Natural killer cell treated with Interleukin-12 subunit alpha and Interleukin-12 subunit beta and Interleukin-15 and Interleukin-18, amount 100 ng/mL, for 72 hours (primary cell): ENCODE measurements around the gene TCERG1L. TPM values are rescaled to one million over a fixed set of nuclear protein-coding genes. Genes with fewer than 3 reads are reported as not detected.
"Not testable (repeated sequence)": the region's sequence is repeated elsewhere in the genome, so short reads cannot be mapped to it uniquely, and the experiment has no call there.

Source experiments
- ATAC-seq, 2 donors: fragments of 150-1000 bp; cut with Tn5 transposase in 1 of 2; sonication (Bioruptor Pico), chemical (Tn5 transposase) in 1 of 2; 2 replicates each; pipeline ENCODE4 v1.10.0; 2021
- DNase-seq: peaks from one replicate; pipeline ENCODE4 v3.0.0; 2022; ENCODE audit warnings: low spot score
- H3K27ac Mint-ChIP-seq, 2 donors: 1 replicate in 1 of 2; 2 replicates in 1 of 2; pipeline ENCODE4 v1.8.0; 2022; ENCODE audit warnings: mixed read lengths in 2 of 2, mild to moderate bottlenecking in 1 of 2, moderate library complexity in 1 of 2
- H3K27me3 Mint-ChIP-seq, 2 donors: 1 replicate in 1 of 2; 2 replicates in 1 of 2; pipeline ENCODE4 v1.8.0; 2022; ENCODE audit warnings: mixed read lengths in 2 of 2
- H3K36me3 Mint-ChIP-seq: one replicate; pipeline ENCODE4 v1.8.0; 2022; ENCODE audit warnings: mixed read lengths
- H3K4me1 Mint-ChIP-seq, 2 donors: 1 replicate in 1 of 2; 2 replicates in 1 of 2; pipeline ENCODE4 v1.8.0; 2022; ENCODE audit warnings: low read depth in 2 of 2, mixed read lengths in 2 of 2, mild to moderate bottlenecking in 1 of 2
- H3K4me3 Mint-ChIP-seq: one replicate; pipeline ENCODE4 v1.8.0; 2022; ENCODE audit warnings: mixed read lengths
- H3K9me3 Mint-ChIP-seq: 2 replicates; pipeline ENCODE4 v1.8.0; 2022; ENCODE audit warnings: mixed read lengths
- total RNA-seq, 2 donors: library from RNA; stranded (reverse); gene quantifications; one replicate each; pipeline ENCODE4 v1.2.3, GENCODE V29; 2022

Gene TCERG1L
- total RNA-seq, 2 donors from 2014 or later: 0.10 to 0.81 TPM

DNA sequence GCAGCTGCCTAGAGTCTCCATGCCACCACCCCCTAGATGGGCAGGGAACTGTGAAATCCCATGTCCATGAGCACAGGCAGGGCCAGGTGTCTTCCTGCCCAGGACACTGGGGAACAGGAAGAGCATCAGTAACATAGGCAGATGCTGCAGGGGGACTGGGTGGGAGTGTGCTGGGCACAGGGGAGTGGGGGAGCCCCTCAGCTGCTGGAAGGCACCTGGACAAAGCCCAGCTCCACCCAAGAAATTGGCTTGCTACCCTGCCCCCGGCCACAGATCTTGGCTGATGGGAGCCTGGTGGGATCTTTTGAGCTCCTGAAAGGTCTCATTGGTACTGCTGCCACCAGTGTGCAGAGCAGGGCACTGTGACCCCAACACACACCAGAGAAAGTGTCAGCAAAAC, 66.7 kb downstream of the TCERG1L start:
- ATAC-seq (no peak), DNase-seq (no peak)
- Mint-ChIP-seq H3K27me3 (peaks cover 10 to 11% of the 10 kb centered on the region in 2 donors), H3K36me3 (no peaks in the 10 kb centered on the region), H3K9me3 (no peaks in the 10 kb centered on the region), H3K4me3 (no peak overlapping the region), H3K4me1 (no peaks in the 10 kb centered on the region), H3K27ac (no peak overlapping the region)

DNA sequence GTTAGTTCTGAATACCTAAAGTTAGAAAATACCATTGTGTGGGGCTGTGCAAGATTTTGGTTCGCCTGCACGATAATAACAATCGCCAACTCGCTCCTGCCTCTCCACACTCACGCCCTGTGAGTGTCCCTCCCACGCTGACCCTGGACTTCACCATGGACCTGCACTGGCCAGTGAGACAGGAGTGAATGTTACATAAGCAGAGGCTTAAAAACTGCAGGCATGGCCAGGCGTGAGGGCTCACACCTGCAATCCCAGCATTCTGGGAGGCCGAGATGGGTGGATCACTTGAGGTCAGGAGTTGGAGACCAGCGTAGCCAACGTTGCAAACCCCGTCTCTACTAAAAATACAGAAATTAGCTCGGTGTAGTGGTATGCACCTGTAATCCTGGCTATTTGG, 68.4 kb downstream of the TCERG1L start:
- peaks cover 10 to 11% of the 10 kb centered on the region in 2 donors for H3K27me3 Mint-ChIP-seq
- ATAC-seq (no peak), DNase-seq (no peak)
- no peak overlapping the region for H3K27ac Mint-ChIP-seq
- no peaks in the 10 kb centered on the region for H3K4me1 Mint-ChIP-seq
- H3K36me3 Mint-ChIP-seq: no peaks in the 10 kb centered on the region
- H3K9me3 Mint-ChIP-seq: no peaks in the 10 kb centered on the region
- H3K4me3 Mint-ChIP-seq: no peak overlapping the region

DNA sequence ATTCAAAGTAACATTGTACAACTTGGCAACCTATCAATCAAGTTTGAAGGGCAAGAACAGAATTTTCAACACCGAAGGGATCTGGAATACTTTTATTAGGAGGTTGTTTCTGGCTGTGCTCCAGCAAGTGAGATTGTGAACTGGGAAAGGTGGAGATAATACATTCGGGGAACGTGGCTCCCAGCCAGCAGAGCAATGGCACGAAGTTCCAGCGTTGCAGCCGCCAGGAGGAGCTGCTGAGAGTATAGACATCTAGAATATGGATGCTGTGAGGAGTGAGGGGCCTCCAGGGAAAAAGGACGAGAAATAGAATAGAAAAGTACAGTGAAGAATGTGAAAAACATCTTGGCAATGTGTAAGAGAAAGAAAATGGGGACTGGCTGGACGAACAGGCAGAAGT, 69.5 kb downstream of the TCERG1L start:
- H3K4me1 Mint-ChIP-seq: no peaks in the 10 kb centered on the region
- no peak overlapping the region for H3K27ac Mint-ChIP-seq
- no peaks in the 10 kb centered on the region for H3K9me3 Mint-ChIP-seq
- H3K27me3 Mint-ChIP-seq: peaks cover 10 to 11% of the 10 kb centered on the region in 2 donors
- no peak for DNase-seq
- ATAC-seq: no peak
- H3K36me3 Mint-ChIP-seq: no peaks in the 10 kb centered on the region
- no peak overlapping the region for H3K4me3 Mint-ChIP-seq

DNA sequence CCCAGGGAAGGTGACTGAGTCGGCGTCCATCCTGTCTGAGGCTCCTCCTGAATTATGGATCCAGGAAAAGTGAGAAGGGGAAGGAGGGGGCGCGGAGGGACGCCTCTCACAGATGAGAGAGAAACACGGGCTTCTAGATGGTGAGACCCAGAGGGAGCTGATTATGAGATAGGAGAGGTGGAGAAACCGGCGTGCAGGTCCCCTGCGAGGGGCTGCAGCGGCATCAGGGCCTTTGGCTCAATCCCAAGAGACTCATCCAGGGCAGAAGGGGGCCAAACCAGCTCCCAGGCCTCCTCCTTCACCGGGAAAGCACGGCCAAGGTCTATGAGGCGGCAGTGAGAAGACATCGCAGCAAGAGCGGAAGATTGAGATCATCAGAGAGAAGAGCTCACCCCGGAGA, 70.8 kb downstream of the TCERG1L start:
- Mint-ChIP-seq H3K27me3 (peaks cover 10 to 11% of the 10 kb centered on the region in 2 donors), H3K4me3 (no peak overlapping the region), H3K4me1 (no peaks in the 10 kb centered on the region), H3K36me3 (no peaks in the 10 kb centered on the region), H3K27ac (no peak overlapping the region), H3K9me3 (no peaks in the 10 kb centered on the region)
- ATAC-seq (no peak), DNase-seq (no peak)

DNA sequence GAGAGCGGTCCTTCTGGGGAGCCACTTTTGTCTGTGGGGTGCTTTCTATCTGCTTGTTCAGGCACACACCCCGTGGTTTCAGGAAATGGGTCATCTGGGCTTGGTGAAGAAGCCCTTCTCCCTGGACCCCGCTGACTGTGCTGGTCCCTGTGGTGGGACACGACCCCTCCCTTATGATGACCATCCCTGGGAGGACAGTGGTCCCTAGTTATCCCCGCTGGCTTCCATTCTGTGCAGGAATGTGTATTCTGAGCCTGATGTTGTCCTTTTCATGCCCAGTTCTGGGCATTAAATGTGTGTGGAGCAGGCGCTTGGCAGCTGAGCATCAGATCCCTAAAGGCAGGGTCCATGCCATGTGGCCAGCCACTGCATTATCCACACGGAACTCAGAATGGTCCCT, 71.6 kb downstream of the TCERG1L start:
- H3K4me3 Mint-ChIP-seq: no peak overlapping the region
- no peaks in the 10 kb centered on the region for H3K4me1 Mint-ChIP-seq
- no peaks in the 10 kb centered on the region for H3K9me3 Mint-ChIP-seq
- ATAC-seq (no peak), DNase-seq (no peak)
- H3K27me3 Mint-ChIP-seq: peaks cover 10 to 11% of the 10 kb centered on the region in 2 donors
- H3K36me3 Mint-ChIP-seq: no peaks in the 10 kb centered on the region
- H3K27ac Mint-ChIP-seq: no peak overlapping the region

DNA sequence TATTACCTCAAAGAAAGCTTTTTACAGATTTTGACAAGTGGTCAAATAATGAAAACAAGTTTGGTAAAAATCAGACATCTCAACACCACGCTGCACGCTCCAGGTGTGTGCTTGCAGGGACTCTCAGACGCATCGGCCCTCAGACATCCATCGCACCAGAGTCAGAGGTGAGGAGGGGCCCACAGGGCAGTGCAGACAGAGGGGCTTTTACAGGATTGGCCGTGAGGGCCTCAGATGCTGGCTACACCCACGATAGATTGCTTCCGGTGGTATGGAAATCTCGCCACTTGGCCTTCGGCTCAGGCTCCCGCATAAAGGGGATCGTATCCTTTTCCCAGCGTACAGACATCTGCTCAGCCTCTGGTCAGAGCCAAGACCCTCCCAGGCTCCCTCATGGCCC, 72.1 kb downstream of the TCERG1L start:
- ATAC-seq (no peak), DNase-seq (no peak)
- no peaks in the 10 kb centered on the region for H3K36me3 Mint-ChIP-seq
- H3K4me1 Mint-ChIP-seq: no peaks in the 10 kb centered on the region
- no peaks in the 10 kb centered on the region for H3K9me3 Mint-ChIP-seq
- H3K27ac Mint-ChIP-seq: no peak overlapping the region
- peaks cover 10 to 11% of the 10 kb centered on the region in 2 donors for H3K27me3 Mint-ChIP-seq
- H3K4me3 Mint-ChIP-seq: no peak overlapping the region

DNA sequence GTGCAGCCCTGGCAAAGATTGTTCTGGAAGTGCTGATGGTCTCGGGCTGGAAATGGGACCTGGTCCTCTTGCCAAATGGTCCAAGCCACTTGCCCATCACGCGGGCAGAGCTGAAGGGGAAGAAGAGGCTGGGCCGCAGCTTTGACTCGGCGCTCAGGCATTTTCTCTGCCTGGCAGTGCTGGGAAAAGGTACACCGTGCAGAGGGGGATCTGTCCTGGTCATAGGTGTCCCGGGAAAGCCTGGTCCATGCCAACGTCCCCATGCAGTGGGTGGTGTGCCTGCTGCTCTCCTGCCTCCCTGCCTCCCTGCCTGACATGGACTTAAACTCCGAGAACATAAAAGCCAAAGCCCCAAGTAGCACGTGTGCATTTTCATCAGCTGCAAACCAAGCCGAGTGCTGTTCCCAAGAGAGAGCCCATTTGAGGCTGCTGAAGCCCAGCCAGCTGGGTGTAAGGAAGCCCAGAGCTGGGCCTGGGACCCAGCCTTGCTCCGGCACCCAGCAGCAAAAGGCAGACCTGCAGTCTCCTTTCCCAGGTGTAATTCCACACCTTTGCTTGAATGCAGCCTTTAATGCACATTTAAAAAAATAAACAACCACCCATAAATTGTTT, 72.7 kb downstream of the TCERG1L start:
- Mint-ChIP-seq H3K9me3 (no peaks in the 10 kb centered on the region), H3K27me3 (peaks cover 10 to 11% of the 10 kb centered on the region in 2 donors), H3K4me3 (no peak overlapping the region), H3K27ac (no peak overlapping the region), H3K4me1 (no peaks in the 10 kb centered on the region), H3K36me3 (no peaks in the 10 kb centered on the region)
- DNase-seq: no peak
- ATAC-seq: no peak

DNA sequence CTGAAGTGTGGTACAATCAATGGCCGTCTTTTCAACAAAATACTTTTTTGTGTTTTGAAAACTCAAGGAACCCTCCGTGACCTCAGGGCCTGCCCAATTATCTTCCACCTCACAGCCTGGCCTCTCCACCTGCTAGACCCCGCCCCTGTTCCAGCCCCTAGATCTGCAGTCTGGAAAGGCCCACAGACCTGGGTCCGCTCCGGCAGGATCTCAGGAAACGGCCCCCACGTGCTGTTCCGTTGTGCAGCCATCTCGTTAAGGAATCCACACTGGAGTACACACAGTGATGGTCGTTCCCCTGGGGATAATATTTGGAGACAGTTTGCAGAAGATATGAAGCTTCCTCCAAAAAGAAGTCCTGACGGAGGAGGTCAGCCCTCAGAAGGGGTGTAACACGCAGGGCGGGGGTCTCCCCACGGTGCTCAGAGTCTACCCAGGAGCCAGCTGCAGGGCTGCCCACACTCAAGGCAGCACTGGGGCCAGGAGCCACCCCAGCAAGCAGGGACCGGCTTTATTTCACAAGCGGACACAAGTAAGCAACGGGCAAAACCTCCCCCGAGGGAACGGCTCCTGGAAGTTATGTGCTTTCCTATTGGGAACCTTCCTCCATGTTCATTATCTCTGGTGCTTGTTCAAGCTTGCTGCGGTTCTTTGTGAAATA, 73.4 kb downstream of the TCERG1L start:
- ATAC-seq (no peak), DNase-seq (no peak)
- peaks cover 10 to 11% of the 10 kb centered on the region in 2 donors for H3K27me3 Mint-ChIP-seq
- H3K9me3 Mint-ChIP-seq: no peaks in the 10 kb centered on the region
- no peak overlapping the region for H3K27ac Mint-ChIP-seq
- H3K36me3 Mint-ChIP-seq: no peaks in the 10 kb centered on the region
- no peaks in the 10 kb centered on the region for H3K4me1 Mint-ChIP-seq
- no peak overlapping the region for H3K4me3 Mint-ChIP-seq

DNA sequence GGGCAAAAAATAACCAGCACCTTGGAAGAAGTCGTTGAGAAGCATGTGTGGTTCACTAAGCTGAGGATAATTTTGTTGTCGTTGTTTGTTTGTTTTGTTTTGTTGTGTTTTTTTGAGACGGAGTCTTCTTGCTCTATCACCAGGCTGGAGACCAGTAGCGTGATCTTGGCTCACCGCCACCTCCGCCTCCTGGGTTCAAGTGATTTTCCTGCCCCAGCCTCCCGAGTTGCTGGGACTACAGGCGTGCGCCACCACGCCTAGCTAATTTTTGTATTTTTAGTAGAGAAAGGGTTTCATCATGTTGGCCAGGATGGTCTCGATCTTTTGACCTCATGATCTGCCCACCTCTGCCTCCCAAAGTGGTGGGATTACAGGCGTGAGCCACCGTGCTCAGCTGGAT, 76.9 kb downstream of the TCERG1L start:
- H3K4me1 Mint-ChIP-seq, H3K27me3 Mint-ChIP-seq, ATAC-seq, DNase-seq, H3K36me3 Mint-ChIP-seq, H3K9me3 Mint-ChIP-seq, H3K4me3 Mint-ChIP-seq, H3K27ac Mint-ChIP-seq: not testable (repeated sequence)

DNA sequence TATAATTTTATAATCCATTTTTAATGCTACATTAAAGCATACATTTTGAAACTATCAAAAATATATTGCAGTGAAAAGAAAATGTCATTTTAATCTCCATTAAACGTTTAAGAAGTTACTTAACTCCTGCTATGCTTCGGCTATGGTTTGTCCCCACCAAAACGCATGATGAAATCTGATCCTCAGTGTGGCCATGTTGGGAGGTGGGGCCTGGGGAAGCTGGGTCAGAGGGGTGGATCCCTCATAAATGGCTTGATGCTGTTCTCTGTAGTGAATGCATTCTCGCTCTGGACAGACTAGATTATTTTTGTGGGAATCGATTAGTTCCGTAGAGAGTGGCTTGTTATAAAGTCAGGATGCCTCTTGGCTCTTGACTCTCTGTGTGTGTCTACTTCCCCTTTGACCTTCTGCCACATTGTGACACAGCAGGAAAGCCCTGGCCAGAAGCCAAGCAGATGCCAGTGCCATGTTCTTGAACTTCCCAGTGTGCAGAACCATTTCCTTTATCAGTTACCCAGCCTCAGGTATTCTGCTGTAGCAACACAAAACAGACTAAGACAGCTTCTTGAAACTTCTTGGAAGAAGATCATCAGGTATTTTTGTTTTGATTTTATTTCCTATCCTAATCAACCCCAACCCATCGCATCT, 77.8 kb downstream of the TCERG1L start:
- Mint-ChIP-seq H3K4me1 (no peaks in the 10 kb centered on the region), H3K4me3 (no peak overlapping the region), H3K9me3 (no peaks in the 10 kb centered on the region), H3K27ac (no peak overlapping the region), H3K36me3 (no peaks in the 10 kb centered on the region), H3K27me3 (peaks cover 0 to 4% of the 10 kb centered on the region in 2 donors)
- DNase-seq (no peak), ATAC-seq (no peak)

DNA sequence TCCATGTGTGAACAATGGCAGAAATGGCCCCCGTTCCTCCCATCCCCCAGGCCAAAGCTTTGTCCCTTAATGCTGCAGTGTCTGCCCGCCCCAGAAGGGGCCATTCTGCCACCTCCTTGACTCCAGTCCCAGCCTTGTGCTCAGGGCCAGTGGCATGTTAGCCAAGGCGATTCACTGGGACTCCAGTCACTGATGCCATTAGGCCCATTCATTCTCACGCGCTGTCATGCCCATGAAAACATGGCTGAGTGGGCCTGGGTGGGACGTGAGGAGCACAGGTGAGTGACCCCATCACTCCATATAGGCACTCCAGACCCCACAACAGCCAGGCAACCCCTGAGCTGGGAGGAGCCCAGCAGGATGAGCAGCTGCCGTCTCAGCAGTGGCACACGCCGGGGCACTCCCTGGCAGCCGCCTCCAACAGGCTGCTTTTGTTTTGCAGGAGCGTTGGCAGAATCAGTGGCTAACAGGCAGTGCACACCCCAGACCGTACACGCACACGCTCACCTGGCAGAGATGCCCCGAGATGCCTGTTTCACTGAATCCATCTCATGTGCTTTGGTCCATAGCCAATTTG, 79.5 kb downstream of the TCERG1L start:
- DNase-seq (no peak), ATAC-seq (peak in 1 of 2 donors; percentile 50)
- Mint-ChIP-seq H3K9me3 (no peaks in the 10 kb centered on the region), H3K27ac (no peak overlapping the region), H3K27me3 (peaks cover 0 to 4% of the 10 kb centered on the region in 2 donors), H3K36me3 (no peaks in the 10 kb centered on the region), H3K4me1 (no peaks in the 10 kb centered on the region), H3K4me3 (no peak overlapping the region)

DNA sequence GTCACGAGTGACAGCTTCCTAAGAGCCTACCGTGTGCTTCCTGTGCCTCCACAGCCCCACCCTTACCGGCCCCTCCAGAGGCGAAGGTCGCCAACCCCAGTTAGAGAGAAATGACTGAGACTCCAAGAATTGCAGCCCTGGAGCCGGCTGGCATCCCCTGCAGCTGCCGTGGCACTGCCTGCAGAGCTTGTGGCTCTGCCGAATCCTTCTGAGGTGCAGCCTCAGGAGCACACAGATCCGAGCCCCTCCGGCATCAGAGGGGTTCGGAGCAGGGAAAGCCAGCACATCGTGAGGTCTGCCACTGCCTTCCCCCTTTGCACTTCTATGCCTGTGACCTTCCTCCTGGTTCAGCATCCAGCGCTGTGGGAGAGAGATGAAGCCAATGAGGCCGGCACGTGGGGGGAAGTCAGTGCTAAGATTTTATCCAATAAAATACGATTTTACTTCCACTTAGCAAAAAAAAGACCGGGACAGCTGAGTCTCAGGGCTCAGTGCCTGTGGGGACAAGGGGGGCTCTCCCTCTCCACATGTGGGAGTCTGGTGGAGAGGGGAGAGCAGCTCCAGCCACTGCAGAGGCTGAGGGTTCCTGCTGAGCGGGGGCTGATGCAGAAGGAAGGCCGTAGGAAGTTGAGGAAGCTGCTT, 80.1 kb downstream of the TCERG1L start:
- Mint-ChIP-seq H3K36me3 (no peaks in the 10 kb centered on the region), H3K9me3 (no peaks in the 10 kb centered on the region), H3K27me3 (peaks cover 0 to 4% of the 10 kb centered on the region in 2 donors), H3K4me3 (no peak overlapping the region), H3K27ac (no peak overlapping the region), H3K4me1 (no peaks in the 10 kb centered on the region)
- no peak for DNase-seq
- no peak for ATAC-seq

DNA sequence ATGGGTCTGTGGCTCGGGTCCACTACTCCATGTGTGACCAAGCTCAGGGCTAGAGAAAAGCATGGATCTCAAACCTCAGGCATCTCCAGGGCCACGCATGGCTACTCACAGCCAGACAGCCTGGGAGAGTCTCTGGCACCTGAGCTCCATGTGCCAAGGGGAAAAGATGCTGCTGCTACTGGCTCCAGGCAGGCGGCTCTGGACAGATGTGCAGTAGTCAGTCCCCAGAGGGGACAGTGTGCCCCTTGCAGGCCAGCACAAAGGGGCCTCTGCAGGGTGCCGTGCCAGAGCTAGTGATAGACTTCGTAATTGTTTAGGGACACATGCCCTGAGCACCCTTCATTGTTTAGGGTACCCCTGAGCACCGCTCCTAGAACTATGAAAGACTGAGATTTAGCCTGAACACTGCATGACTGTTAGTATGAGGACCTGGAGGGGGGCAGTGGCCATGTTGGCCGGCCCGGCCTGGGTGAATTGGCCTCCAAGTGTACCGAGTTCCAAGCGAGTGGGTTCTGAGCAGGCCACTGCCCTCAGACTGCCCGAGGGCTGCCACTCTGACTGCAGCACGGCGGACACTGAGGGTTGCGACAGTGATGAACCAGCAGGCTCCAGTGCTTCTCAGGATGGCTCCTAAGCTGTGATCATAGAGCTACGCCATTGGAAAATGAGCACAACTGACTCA, 80.7 kb downstream of the TCERG1L start:
- Mint-ChIP-seq H3K4me3 (no peak overlapping the region), H3K27ac (no peak overlapping the region), H3K36me3 (no peaks in the 10 kb centered on the region), H3K9me3 (no peaks in the 10 kb centered on the region), H3K4me1 (no peaks in the 10 kb centered on the region), H3K27me3 (peaks cover 0 to 4% of the 10 kb centered on the region in 2 donors)
- ATAC-seq (peak; percentile 29 to 37), DNase-seq (no peak)
